Mucosa of descending colon (tissue), 3 donors: Measurements from ENCODE around the gene CCM2L. TPM values are rescaled to one million over a fixed set of nuclear protein-coding genes. Genes with fewer than 3 reads are reported as not detected.
A peak's percentile ranks its signal among the peaks of the same experiment; 100 is the strongest.

Source experiments
- ATAC-seq: fragments of 200-7000 bp; cut with Tn5 transposase; one replicate; pipeline ENCODE4 v1.9.1; 2020; ENCODE audit warnings: mild to moderate bottlenecking, moderate library complexity
- DNase-seq, 3 donors: peaks; one replicate each; pipeline ENCODE4 v3.0.0-alpha.2; 2020
- H3K36me3 ChIP-seq: fragments of 200-600 bp; one replicate; pipeline ENCODE4 v1.8.0; 2021; ENCODE audit warnings: low read depth, mild to moderate bottlenecking
- H3K4me1 ChIP-seq: fragments of 200-600 bp; one replicate; pipeline ENCODE4 v1.8.0; 2021; ENCODE audit warnings: low read depth, mild to moderate bottlenecking
- H3K4me3 ChIP-seq: fragments of 200-600 bp; one replicate; pipeline ENCODE4 v1.8.0; 2021; ENCODE audit warnings: mild to moderate bottlenecking
- H3K9me3 ChIP-seq: fragments of 200-600 bp; one replicate; pipeline ENCODE4 v1.8.0; 2021; ENCODE audit warnings: mild to moderate bottlenecking
- intact Hi-C, 2 donors: fragments of 100-400 bp; cut with DNase I in 1 of 2; cut with micrococcal nuclease in 1 of 2; formaldehyde crosslinking; loops; one replicate each; pipeline versions ENCODE4 v1.11.0 to v1.11.1; 2022; cut with DNase I, micrococcal nuclease
- total RNA-seq, 3 donors: library from RNA; stranded (reverse); fragmentation: NEBNext Ultra II Directional in 2 of 3; extraction: Animal tissue kit (Norgen Biotek cat#: 25700) in 2 of 3; gene quantifications; one replicate each; pipeline versions ENCODE4 v1.2.1 to v1.2.4, GENCODE V29; 2021 to 2023
- TF ChIP-seq, protein P1 (sequence below): fragments of 200-600 bp; IDR thresholded peaks from one replicate; pipeline ENCODE4 v1.8.0; 2022; ENCODE audit warnings: antibody characterized with exemption, mild to moderate bottlenecking
- donor health status: DM: no; HTN: no; CAD: no; lungs with moderate emphysema.
- donor health status: DM: no; HTN: no; CAD: no.
- donor health status: DM: no; HTN: yes; CAD: no.

CCM2L gene
- total RNA-seq, 3 donors from 2014 or later: 1.2 to 3.7 (median 1.8) TPM

DNA sequence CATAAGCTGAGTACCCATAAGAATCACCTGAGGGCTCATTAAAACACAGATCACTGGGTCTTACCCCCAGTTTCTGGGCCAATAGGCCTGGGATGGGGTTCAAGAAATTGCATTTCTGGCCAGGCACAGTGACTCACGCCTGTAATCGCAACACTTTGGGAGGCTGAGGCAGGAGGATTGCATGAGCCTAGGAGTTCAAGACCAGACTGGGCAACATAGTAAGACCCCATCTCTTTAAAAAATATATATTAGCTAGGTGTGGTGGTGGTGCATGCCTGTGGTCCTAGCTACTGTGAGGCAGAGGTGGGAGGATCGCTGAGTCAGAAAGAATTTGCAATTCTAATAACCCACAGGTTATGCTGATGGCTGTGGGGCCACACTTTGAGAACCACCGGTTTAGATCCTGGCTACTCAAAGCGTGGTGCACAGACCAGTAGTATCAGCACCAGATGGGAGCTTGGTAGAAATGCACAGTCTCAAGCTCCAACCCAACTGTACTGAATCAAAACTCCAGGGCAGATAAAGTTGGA lies 2.0 kb downstream of the CCM2L start:
- intact Hi-C loops: no loop called here
- H3K36me3 ChIP-seq: no peaks in the 10 kb centered on the region
- ATAC-seq (no peak), DNase-seq (no peak)
- no peaks in the 10 kb centered on the region for H3K9me3 ChIP-seq
- TF ChIP-seq, protein P1, sequence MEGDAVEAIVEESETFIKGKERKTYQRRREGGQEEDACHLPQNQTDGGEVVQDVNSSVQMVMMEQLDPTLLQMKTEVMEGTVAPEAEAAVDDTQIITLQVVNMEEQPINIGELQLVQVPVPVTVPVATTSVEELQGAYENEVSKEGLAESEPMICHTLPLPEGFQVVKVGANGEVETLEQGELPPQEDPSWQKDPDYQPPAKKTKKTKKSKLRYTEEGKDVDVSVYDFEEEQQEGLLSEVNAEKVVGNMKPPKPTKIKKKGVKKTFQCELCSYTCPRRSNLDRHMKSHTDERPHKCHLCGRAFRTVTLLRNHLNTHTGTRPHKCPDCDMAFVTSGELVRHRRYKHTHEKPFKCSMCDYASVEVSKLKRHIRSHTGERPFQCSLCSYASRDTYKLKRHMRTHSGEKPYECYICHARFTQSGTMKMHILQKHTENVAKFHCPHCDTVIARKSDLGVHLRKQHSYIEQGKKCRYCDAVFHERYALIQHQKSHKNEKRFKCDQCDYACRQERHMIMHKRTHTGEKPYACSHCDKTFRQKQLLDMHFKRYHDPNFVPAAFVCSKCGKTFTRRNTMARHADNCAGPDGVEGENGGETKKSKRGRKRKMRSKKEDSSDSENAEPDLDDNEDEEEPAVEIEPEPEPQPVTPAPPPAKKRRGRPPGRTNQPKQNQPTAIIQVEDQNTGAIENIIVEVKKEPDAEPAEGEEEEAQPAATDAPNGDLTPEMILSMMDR: no peak
- H3K4me1 ChIP-seq: no peaks in the 10 kb centered on the region
- no peak overlapping the region for H3K4me3 ChIP-seq

DNA sequence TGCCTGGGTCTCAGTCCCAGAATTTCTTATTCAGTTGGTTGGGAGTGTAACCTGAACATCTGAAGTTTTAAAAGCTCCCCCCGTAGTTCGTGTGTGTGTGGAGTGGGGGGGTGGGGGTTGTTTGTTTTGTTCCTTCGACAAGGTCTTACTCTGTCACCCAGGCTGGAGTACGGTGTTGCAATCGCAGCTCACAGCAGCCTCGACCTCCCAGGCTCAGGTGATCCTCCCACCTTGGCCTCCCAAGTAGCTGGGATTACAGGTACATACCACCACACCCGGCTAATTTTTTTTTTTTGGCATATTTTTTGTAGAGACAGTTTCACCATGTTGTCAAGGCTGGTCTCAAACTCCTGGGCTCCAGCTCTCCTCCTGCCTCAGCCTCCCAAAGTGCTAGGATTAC lies 3.1 kb downstream of the CCM2L start:
- H3K4me1 ChIP-seq: peaks cover 2% of the 10 kb centered on the region
- DNase-seq: no peak
- TF ChIP-seq, protein P1: no peak
- H3K9me3 ChIP-seq: no peaks in the 10 kb centered on the region
- no peak overlapping the region for H3K4me3 ChIP-seq
- ATAC-seq: no peak
- intact Hi-C loops: no loop called here
- H3K36me3 ChIP-seq: no peaks in the 10 kb centered on the region

DNA sequence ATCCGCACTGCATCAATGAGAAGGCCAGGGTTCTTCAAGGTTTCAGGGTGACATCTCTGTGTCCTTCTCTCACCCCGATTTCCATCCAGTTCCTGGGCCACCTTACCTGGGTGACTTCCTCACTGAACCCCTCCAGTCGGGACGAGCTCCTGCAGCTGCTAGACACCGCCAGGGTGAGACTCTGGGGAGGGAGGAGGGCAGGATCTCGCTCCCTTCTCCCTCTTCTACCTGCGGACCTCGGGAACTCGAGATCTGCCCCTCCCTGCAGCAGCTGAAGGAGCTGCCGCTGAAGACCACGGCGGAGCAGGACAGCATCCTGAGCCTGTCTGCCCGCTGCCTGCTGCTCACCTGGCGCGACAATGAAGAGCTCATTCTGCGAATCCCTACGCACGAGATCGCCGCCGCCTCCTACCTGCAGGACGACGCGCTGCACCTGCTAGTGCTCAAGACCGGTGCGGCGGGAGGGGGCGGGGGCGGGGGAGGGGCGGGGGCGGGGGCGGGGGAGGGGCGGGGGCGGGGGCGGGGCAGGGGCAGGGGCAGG lies 7.5 kb downstream of the CCM2L start:
- Histone ChIP-seq H3K36me3 (no peaks in the 10 kb centered on the region), H3K9me3 (no peaks in the 10 kb centered on the region), H3K4me3 (no peak overlapping the region), H3K4me1 (peaks cover 7% of the 10 kb centered on the region)
- TF ChIP-seq, protein P1: no peak
- ATAC-seq (peak; percentile 86), DNase-seq (peak in 2 of 3 donors; percentile 75)
- intact Hi-C loops: no loop called here

DNA sequence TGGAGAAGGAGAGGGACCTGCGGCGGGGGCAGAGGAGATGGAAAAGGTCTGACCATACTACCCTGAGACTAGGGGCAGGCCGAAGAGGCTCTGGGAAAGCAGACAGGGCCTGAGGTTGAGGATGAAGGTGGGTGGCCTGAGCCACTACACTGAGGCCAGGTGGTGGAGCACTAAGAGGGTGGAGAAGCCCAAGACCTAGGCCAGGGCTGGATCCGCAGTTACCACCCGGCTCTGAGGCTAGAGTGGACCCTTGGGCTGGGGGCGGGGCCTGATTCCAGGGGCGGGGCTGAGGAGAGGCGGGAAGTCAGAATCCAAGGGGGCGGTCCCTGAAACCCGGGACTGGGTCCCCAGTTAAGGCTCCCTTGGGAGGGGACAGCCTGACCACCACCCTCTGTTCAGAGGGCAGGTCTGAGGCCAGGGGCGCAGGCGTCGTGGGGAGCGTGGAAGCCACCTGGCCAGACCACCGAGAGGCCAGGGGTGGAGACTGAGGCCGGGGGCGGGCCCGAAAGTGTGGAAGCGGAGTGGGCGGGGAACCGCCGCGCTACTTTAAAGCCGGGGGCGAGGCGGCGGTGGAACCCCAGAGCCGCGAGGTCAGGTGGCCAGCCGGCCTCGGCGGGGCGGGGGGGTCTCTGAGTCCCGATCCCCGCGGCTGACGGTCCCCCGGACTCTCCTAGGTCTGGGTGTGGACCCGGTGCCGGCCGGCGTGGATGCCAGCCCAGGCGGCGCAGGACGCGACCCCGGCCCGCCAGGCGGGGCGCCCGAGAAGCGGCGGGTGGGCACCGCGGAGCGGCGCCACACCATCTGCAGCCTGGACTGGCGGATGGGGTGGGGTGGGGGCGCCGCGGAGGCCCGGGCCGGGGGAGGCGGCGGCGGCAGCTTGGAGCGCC lies 8.3 kb downstream of the CCM2L start:
- Histone ChIP-seq H3K4me3 (no peak overlapping the region), H3K4me1 (peaks cover 7% of the 10 kb centered on the region), H3K36me3 (no peaks in the 10 kb centered on the region), H3K9me3 (no peaks in the 10 kb centered on the region)
- TF ChIP-seq, protein P1: no peak
- ATAC-seq (peak; percentile 85), DNase-seq (peak; percentile 60 to 82 (median 79))
- intact Hi-C loops: no loop called here

DNA sequence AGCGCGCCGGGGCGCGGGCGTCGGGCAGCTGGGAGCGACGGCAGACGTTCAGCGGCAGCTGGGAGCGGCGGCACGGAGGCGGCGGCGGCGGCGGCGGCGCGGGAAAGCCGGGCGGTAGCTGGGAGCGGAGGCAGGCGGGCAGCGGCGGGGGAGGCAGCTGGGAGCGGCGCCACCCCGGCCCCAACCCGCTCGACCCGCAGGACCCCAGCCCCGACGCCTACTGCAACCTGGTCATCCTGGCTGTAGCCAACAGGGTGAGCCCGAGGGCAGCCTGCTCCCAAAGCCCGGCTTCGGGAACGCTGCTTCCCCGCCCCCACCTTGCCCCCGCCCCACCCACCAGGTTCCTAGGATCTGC lies 8.9 kb downstream of the CCM2L start:
- ATAC-seq (peak; percentile 11), DNase-seq (no peak)
- Histone ChIP-seq H3K36me3 (no peaks in the 10 kb centered on the region), H3K4me1 (peaks cover 7% of the 10 kb centered on the region), H3K4me3 (no peak overlapping the region), H3K9me3 (no peaks in the 10 kb centered on the region)
- TF ChIP-seq, protein P1: no peak
- intact Hi-C loops: no loop called here
